ENCODE data around the gene CTDP1.

The CTDP1 gene

GRCh38 chr18:79778291-79778791 lies 98.7 kb downstream of the CTDP1 start:
- Histone ChIP-seq H3K27me3 (peaks cover 15% of the 10 kb centered on the region), H3K27ac (no peak overlapping the region), H3K4me3 (ENCODE audit: low read depth in 1 of 2, low read length in 1 of 2) (no peak overlapping the region), H3K4me1 (ENCODE audit: control insufficient read depth in 1 of 2, insufficient read depth in 1 of 2, low read depth in 1 of 2, low read length in 1 of 2) (no peaks in the 10 kb centered on the region), H3K36me3 (no peaks in the 10 kb centered on the region), H3K9me3 (no peaks in the 10 kb centered on the region)
- TF ChIP-seq CTCF (IDR thresholded peaks at IDR 0.05) = no peak

- H3K27ac ChIP-seq = no peak overlapping the region
- no peaks in the 10 kb centered on the region for H3K4me1 ChIP-seq (ENCODE audit: control insufficient read depth in 1 of 2, insufficient read depth in 1 of 2, low read depth in 1 of 2, low read length in 1 of 2)
- no peak overlapping the region for H3K4me3 ChIP-seq (ENCODE audit: low read depth in 1 of 2, low read length in 1 of 2)
- no peaks in the 10 kb centered on the region for H3K9me3 ChIP-seq
- no peak for TF ChIP-seq CTCF (IDR thresholded peaks at IDR 0.05)
- H3K27me3 ChIP-seq = peaks cover 18% of the 10 kb centered on the region
- H3K36me3 ChIP-seq = no peaks in the 10 kb centered on the region
Observed at GRCh38 chr18:79779021-79779699, 99.6 kb downstream of the CTDP1 start.

GRCh38 chr18:79779700-79780190 lies 100.1 kb downstream of the CTDP1 start:
- Histone ChIP-seq H3K4me3 (ENCODE audit: low read depth in 1 of 2, low read length in 1 of 2) (no peak overlapping the region), H3K4me1 (ENCODE audit: control insufficient read depth in 1 of 2, insufficient read depth in 1 of 2, low read depth in 1 of 2, low read length in 1 of 2) (no peaks in the 10 kb centered on the region), H3K36me3 (no peaks in the 10 kb centered on the region), H3K9me3 (no peaks in the 10 kb centered on the region), H3K27me3 (peaks cover 24% of the 10 kb centered on the region), H3K27ac (no peak overlapping the region)
- no peak for TF ChIP-seq CTCF (IDR thresholded peaks at IDR 0.05)

- no peaks in the 10 kb centered on the region for H3K9me3 ChIP-seq
- TF ChIP-seq CTCF (IDR thresholded peaks at IDR 0.05) = no peak
- no peak overlapping the region for H3K27ac ChIP-seq
- peaks cover 32% of the 10 kb centered on the region for H3K27me3 ChIP-seq
- H3K4me1 ChIP-seq (ENCODE audit: control insufficient read depth in 1 of 2, insufficient read depth in 1 of 2, low read depth in 1 of 2, low read length in 1 of 2) = no peaks in the 10 kb centered on the region
- no peaks in the 10 kb centered on the region for H3K36me3 ChIP-seq
- H3K4me3 ChIP-seq (ENCODE audit: low read depth in 1 of 2, low read length in 1 of 2) = no peak overlapping the region
Observed at GRCh38 chr18:79780547-79780946, 100.9 kb downstream of the CTDP1 start.

- Histone ChIP-seq H3K4me3 (ENCODE audit: low read depth in 1 of 2, low read length in 1 of 2) (no peak overlapping the region), H3K27ac (no peak overlapping the region), H3K36me3 (no peaks in the 10 kb centered on the region), H3K27me3 (peaks cover 40% of the 10 kb centered on the region), H3K4me1 (ENCODE audit: control insufficient read depth in 1 of 2, insufficient read depth in 1 of 2, low read depth in 1 of 2, low read length in 1 of 2) (no peaks in the 10 kb centered on the region), H3K9me3 (no peaks in the 10 kb centered on the region)
- TF ChIP-seq CTCF (IDR thresholded peaks at IDR 0.05) = no peak
Observed at GRCh38 chr18:79781331-79781941, 101.8 kb downstream of the CTDP1 start.

Measured in neutrophil (primary cell).